Upper lobe of left lung (tissue), 4 donors: ENCODE data around the gene CDCA4.

Experiments used
- CTCF ChIP-seq, 6 experiments: fragments of 450-650 bp in 4 of 6; fragments of 200-600 bp in 2 of 6; sonication (generic) in 2 of 6; IDR thresholded peaks; one replicate each; pipeline ENCODE4 v1.5.1; 2016 to 2019; ENCODE audit warnings: antibody characterized with exemption in 6 of 6
- POLR2AphosphoS5 ChIP-seq, 2 donors: sonication (generic); formaldehyde crosslinking; IDR thresholded peaks; one replicate each; pipeline ENCODE4 v1.5.1; 2017; ENCODE audit warnings: antibody characterized with exemption in 2 of 2

GRCh38 chr14:105068818-105069217, 47.9 kb upstream of the CDCA4 start:
- no peak for TF ChIP-seq CTCF (IDR thresholded peaks at IDR 0.05)
- TF ChIP-seq POLR2AphosphoS5 (IDR thresholded peaks at IDR 0.05): no peak
